Breast epithelium (tissue), 3 donors: Measurements from ENCODE around the gene GCNT2.

Source experiments
- CTCF ChIP-seq, 3 donors: fragments of 450-650 bp; IDR thresholded peaks; one replicate each; pipeline ENCODE4 v1.5.1; 2016 to 2017; ENCODE audit warnings: antibody characterized with exemption in 3 of 3, mild to moderate bottlenecking in 3 of 3, moderate library complexity in 3 of 3
- POLR2A ChIP-seq: fragments of 450-650 bp; IDR thresholded peaks from one replicate; pipeline ENCODE4 v1.6.1; 2016; ENCODE audit warnings: antibody characterized with exemption, mild to moderate bottlenecking, moderate library complexity
- POLR2AphosphoS5 ChIP-seq, 3 donors: sonication (generic); formaldehyde crosslinking; IDR thresholded peaks; one replicate each; pipeline ENCODE4 v1.6.1; 2017; ENCODE audit warnings: antibody characterized with exemption in 3 of 3

- TF ChIP-seq CTCF (IDR thresholded peaks at IDR 0.05) (no peak), POLR2AphosphoS5 (IDR thresholded peaks at IDR 0.05) (no peak), POLR2A (no peak)
Observed at GRCh38 chr6:10643201-10643651, 122.1 kb downstream of the GCNT2 start.
